Suprapubic skin (tissue), 3 donors: Measurements from ENCODE around the gene AUTS2.

Experiments
- POLR2AphosphoS5 ChIP-seq, 3 donors: sonication (generic); formaldehyde crosslinking; IDR thresholded peaks; one replicate each; pipeline ENCODE4 v1.6.1; 2017; ENCODE audit warnings: antibody characterized with exemption in 3 of 3
- TF ChIP-seq, protein P1 (sequence below), 2 donors: fragments of 200-600 bp in 1 of 2; fragments of 450-650 bp in 1 of 2; sonication (generic) in 1 of 2; IDR thresholded peaks; one replicate each; pipeline ENCODE4 v1.5.1; 2016 to 2019; ENCODE audit warnings: antibody characterized with exemption in 2 of 2, mild to moderate bottlenecking in 1 of 2, moderate library complexity in 1 of 2

DNA sequence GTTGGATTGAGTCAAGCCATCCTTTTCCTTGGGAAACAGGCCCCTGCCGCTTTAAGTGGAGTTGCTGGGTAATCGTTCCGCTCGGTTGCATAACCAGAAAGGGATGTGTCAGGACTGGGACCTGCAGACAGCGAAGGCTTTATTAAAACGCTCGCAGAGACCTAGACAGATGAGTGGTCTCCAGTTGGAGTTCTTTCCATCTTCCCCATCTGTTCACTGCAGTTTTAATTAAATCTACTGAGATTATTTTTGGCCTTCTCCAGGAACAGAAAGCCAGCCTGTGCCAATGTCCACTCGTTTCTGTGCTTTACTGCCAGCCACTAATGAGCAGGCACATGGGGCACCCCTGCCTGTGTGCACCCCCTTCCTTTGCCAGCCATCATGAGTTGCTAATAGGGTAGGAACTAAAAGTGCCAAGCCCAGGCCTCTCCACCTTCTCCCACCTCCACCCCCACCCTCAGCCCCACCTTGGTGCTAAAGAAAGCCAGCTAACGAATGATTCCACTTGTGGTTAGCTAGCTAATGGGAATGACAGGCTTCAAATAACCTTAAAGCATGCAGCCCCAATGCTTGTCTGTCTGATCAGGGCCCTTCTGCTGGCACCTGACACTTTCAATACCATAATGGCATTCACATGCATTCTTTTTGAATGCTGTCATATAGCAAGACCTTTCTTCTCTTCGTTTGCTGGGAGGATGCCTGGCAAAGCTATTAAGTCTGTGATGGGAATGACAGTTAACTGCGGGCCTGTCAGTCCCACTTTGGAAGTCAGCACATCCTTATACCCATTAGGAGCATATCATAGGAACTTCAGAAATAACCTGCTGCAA, 976.9 kb downstream of the AUTS2 start:
- TF ChIP-seq POLR2AphosphoS5 (IDR thresholded peaks at IDR 0.05) = no peak
- TF ChIP-seq, protein P1, sequence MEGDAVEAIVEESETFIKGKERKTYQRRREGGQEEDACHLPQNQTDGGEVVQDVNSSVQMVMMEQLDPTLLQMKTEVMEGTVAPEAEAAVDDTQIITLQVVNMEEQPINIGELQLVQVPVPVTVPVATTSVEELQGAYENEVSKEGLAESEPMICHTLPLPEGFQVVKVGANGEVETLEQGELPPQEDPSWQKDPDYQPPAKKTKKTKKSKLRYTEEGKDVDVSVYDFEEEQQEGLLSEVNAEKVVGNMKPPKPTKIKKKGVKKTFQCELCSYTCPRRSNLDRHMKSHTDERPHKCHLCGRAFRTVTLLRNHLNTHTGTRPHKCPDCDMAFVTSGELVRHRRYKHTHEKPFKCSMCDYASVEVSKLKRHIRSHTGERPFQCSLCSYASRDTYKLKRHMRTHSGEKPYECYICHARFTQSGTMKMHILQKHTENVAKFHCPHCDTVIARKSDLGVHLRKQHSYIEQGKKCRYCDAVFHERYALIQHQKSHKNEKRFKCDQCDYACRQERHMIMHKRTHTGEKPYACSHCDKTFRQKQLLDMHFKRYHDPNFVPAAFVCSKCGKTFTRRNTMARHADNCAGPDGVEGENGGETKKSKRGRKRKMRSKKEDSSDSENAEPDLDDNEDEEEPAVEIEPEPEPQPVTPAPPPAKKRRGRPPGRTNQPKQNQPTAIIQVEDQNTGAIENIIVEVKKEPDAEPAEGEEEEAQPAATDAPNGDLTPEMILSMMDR (IDR thresholded peaks at IDR 0.05) = no peak
